ENCODE measurements around the gene DGKQ. TPM values are rescaled to one million over a fixed set of nuclear protein-coding genes. Genes with fewer than 3 reads are reported as not detected.

The DGKQ gene
- total and polyA plus RNA-seq, 2 of the 13 experiments (the other 11 are each of a cell fraction or from before 2014, with no cell fraction given): 4.5 to 7.2 TPM

DNA sequence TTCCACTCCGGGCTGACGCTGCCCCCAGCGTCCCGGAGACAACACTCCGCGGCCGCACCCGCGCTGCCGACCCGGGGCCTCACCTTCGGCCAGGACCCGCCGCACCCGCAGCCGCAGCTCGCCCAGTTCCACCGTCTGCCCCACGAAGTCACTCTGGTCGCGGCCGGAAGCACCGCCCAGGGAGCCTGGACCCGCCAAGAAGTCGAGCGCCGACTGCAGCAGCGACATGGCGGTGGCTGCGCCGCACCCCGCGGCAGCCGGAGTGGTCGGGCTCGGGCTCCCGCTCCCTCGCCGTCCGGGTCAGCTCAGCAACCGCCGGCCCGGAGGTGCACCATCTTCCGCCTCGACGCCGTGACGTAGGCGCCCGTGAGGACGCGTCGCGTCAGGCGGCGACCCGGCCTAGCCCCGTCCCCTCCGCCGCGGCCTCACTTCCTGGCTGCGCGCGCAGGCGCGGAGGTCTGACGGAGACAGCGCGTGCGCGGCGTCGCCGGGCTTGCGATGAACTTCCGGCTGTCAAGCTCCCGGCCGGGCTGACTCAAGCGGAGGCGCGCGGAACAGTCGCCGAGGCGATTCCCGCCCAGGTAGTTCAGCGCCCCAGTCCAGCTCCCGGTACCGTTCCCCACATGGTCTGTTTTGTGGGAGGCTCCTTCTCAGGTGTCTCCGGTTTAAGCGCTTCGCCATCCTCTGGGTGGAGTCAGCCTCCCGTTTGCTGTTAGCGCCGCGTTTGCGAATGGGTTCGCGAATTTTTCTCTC, 41.2 kb downstream of the DGKQ start, which contains the start of the genes GAK and TMEM175 (continued):
- TF ChIP-seq HNF1A (IDR thresholded peaks at IDR 0.05; ENCODE audit: low read depth) (no peak), HNF1A (CRISPR knock-in tag; IDR thresholded peaks at IDR 0.05; ENCODE audit: borderline replicate concordance) (peak; percentile 32; the same call in 1 of the 2 replicates), ZHX1 (CRISPR knock-in tag; IDR thresholded peaks at IDR 0.05; ENCODE audit: low read depth) (peak; percentile 78; the same call in 1 of the 2 replicates), NFIC (IDR thresholded peaks at IDR 0.05; ENCODE audit: low read length) (no peak), ELF4 (CRISPR knock-in tag; IDR thresholded peaks at IDR 0.05; ENCODE audit: borderline replicate concordance) (peak; percentile 91; the same call in 1 of the 2 replicates), NFATC3 (CRISPR knock-in tag; IDR thresholded peaks at IDR 0.05) (0 out of 2 replicates have a peak, but pooled peaks have one; percentile 85), ZNF124 (CRISPR knock-in tag; IDR thresholded peaks at IDR 0.05) (no peak; the same call in 1 of the 2 replicates), ZNF709 (CRISPR knock-in tag; IDR thresholded peaks at IDR 0.05) (no peak), ZNF501 (CRISPR knock-in tag; IDR thresholded peaks at IDR 0.05) (peak; percentile 90), ZNF263 (CRISPR knock-in tag; IDR thresholded peaks at IDR 0.05) (no peak), ZNF460 (CRISPR knock-in tag; IDR thresholded peaks at IDR 0.05; ENCODE audit: borderline replicate concordance) (no peak), ZNF777 (CRISPR knock-in tag; IDR thresholded peaks at IDR 0.05) (no peak), SRSF1 (optimal IDR thresholded peaks at IDR 0.05; ENCODE audit: low read depth, low read length) (peak; percentile 55), ATAD3A (CRISPR knock-in tag; IDR thresholded peaks at IDR 0.05) (no peak), ZNF614 (CRISPR knock-in tag; IDR thresholded peaks at IDR 0.05; ENCODE audit: borderline replicate concordance) (peak; percentile 76; the same call in 1 of the 2 replicates), ZNF225 (CRISPR knock-in tag; IDR thresholded peaks at IDR 0.05) (peak; percentile 41; the same call in 1 of the 2 replicates), ZC3H13 (CRISPR knock-in tag; IDR thresholded peaks at IDR 0.05) (peak; percentile 93), ZNF577 (CRISPR knock-in tag; IDR thresholded peaks at IDR 0.05; ENCODE audit: borderline replicate concordance, low read depth) (no peak), ZNF383 (CRISPR knock-in tag; IDR thresholded peaks at IDR 0.05; ENCODE audit: borderline replicate concordance) (no peak), ZNF441 (CRISPR knock-in tag; IDR thresholded peaks at IDR 0.05; ENCODE audit: borderline replicate concordance) (no peak)
- TF ChIP-seq, protein P1, sequence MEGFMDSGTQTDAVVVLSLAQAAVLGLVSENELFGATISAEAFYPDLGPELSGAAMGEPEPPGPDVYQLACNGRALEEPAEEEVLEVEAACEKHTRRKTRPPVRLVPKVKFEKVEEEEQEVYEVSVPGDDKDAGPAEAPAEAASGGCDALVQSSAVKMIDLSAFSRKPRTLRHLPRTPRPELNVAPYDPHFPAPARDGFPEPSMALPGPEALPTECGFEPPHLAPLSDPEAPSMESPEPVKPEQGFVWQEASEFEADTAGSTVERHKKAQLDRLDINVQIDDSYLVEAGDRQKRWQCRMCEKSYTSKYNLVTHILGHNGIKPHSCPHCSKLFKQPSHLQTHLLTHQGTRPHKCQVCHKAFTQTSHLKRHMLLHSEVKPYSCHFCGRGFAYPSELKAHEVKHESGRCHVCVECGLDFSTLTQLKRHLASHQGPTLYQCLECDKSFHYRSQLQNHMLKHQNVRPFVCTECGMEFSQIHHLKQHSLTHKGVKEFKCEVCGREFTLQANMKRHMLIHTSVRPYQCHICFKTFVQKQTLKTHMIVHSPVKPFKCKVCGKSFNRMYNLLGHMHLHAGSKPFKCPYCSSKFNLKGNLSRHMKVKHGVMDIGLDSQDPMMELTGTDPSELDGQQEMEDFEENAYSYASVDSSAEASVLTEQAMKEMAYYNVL (CRISPR knock-in tag; IDR thresholded peaks at IDR 0.05; ENCODE audit: borderline replicate concordance): peak; percentile 31; the same call in 1 of the 2 replicates
